ENCODE measurements around the gene ATG4D.
"Not testable (repeated sequence)": the region's sequence is repeated elsewhere in the genome, so short reads cannot be mapped to it uniquely, and the experiment has no call there.

The ATG4D gene

DNA sequence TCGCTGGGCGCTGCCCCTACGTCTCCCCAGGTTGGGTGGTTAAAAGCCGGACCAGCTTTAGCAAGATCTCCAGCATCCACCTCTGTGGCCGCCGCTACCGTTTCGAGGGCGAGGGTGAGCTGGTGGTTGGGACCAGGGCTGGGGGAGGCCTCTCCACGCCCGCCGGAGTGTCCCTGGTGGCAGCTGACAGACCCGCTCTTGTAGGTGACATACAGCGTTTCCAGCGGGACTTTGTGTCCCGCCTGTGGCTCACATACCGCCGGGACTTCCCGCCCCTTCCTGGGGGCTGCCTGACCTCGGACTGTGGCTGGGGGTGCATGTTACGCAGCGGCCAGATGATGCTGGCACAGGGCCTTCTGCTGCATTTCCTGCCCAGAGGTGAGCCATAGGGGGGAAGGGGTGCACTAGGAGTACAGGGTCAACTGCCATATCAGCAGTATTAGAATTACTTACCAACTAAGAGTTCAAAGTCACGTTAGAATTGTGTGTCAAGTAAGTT is 1.1 kb downstream of the ATG4D start:
- H3K4me3 ChIP-seq (ENCODE audit: low read length), result peak overlapping the region; percentile 82
- TF ChIP-seq, protein P1, sequence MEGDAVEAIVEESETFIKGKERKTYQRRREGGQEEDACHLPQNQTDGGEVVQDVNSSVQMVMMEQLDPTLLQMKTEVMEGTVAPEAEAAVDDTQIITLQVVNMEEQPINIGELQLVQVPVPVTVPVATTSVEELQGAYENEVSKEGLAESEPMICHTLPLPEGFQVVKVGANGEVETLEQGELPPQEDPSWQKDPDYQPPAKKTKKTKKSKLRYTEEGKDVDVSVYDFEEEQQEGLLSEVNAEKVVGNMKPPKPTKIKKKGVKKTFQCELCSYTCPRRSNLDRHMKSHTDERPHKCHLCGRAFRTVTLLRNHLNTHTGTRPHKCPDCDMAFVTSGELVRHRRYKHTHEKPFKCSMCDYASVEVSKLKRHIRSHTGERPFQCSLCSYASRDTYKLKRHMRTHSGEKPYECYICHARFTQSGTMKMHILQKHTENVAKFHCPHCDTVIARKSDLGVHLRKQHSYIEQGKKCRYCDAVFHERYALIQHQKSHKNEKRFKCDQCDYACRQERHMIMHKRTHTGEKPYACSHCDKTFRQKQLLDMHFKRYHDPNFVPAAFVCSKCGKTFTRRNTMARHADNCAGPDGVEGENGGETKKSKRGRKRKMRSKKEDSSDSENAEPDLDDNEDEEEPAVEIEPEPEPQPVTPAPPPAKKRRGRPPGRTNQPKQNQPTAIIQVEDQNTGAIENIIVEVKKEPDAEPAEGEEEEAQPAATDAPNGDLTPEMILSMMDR (conservative IDR thresholded peaks at IDR 0.05; ENCODE audit: low read length), result no peak
- DNase-seq (ENCODE audit: low read depth), result no peak

DNA sequence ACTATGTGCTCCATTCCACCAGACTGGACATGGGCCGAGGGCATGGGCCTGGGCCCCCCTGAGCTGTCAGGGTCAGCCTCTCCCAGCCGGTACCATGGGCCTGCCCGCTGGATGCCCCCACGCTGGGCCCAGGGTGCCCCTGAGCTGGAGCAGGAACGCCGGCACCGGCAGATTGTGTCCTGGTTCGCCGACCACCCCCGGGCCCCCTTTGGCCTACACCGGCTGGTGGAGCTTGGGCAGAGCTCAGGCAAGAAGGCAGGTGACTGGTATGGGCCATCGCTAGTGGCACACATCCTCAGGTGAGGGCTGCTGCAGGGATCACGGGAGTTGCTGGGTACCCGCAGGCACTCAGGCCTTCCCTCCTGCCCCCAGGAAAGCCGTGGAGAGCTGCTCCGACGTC is 3.1 kb downstream of the ATG4D start:
- no peak for DNase-seq (ENCODE audit: low read depth)
- TF ChIP-seq, protein P1 (conservative IDR thresholded peaks at IDR 0.05; ENCODE audit: low read length), result no peak
- no peak overlapping the region for H3K4me3 ChIP-seq (ENCODE audit: low read length)

DNA sequence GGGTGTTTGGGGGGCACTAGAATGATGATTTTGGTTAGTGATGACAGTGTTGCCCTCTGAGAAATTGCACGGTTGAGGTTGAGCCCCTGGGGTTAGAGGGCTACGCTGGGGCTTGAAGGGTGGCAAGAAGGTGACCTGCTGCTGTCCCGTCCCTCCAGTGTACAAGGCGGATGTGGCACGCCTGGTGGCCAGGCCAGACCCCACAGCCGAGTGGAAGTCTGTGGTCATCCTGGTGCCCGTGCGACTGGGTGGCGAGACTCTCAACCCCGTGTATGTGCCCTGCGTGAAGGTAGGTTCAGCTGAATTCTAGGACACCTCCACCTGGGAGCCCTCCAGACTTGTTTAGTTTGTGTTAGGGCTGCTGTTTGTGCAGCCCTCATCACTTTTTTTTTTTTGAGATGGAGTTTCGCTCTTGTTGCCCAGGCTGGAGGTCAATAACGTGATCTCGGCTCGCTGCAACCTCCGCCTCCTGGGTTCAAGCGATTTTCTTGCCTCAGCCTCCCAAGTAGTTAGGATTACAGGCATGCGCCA is 5.1 kb downstream of the ATG4D start:
- TF ChIP-seq, protein P1 (conservative IDR thresholded peaks at IDR 0.05; ENCODE audit: low read length), result no peak
- H3K4me3 ChIP-seq (ENCODE audit: low read length), result no peak overlapping the region
- no peak for DNase-seq (ENCODE audit: low read depth)

DNA sequence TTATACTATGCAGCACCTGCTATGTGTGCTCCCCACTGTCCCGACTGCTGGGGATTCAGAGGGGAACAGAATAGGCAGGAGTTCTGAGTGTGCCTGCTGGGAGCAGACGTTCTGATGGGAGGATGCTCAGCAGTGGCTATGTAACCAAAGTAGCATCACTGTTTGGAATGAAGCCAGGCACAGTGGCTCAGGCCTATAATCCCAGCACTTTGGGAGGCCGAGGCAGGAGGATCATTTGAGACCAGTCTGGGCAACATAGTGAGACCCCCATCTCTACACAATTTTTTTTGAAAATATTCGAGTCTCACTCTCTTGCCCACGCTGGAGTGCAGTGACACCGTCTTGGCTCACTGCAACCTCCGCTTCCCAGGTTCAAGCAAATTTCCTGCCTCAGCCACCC is 6.0 kb downstream of the ATG4D start:
- no peak overlapping the region for H3K4me3 ChIP-seq (ENCODE audit: low read length)
- TF ChIP-seq, protein P1 (conservative IDR thresholded peaks at IDR 0.05; ENCODE audit: low read length), result no peak
- no peak for DNase-seq (ENCODE audit: low read depth)

DNA sequence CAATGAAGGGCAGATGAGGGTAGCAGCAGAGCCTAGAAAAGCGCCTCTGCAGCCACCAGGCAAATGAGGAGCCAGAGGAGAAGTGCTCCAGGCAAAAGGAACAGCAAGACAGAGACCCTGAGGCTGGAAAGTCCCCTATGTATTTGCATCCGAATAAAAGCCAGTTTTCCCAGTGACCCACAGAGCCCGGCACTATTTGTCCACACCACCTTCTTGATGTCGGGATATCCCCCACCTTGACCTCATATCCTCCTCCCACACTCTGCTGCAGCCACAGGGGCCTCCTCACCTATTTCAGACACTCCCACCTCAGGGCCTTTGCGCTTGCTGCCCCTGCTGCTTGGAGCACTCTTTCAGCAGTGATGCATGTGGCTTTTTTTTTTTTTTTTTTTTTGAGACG is 6.6 kb downstream of the ATG4D start:
- DNase-seq (ENCODE audit: low read depth), result no peak
- H3K4me3 ChIP-seq (ENCODE audit: low read length), result no peak overlapping the region
- TF ChIP-seq, protein P1 (conservative IDR thresholded peaks at IDR 0.05; ENCODE audit: low read length), result no peak

DNA sequence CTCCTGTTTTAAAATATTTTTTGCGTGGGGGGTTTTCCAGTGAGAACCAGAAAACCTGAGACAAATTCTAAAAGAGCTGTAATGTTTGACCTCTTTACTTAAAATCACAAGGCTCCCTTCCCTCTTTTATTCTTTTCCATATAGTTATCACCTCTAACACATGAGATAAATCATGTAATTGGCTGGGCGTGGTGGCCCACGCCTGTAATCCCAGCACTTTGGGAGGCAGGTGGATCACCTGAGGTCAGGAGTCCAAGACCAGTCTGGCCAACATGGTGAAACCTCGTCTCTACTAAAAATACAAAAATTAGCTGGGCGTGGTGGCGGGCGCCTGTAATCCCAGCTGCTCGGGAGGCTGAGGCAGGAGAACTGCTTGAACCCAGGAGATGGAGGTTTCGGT is 7.3 kb downstream of the ATG4D start:
- DNase-seq (ENCODE audit: low read depth); H3K4me3 ChIP-seq (ENCODE audit: low read length): not testable (repeated sequence)

DNA sequence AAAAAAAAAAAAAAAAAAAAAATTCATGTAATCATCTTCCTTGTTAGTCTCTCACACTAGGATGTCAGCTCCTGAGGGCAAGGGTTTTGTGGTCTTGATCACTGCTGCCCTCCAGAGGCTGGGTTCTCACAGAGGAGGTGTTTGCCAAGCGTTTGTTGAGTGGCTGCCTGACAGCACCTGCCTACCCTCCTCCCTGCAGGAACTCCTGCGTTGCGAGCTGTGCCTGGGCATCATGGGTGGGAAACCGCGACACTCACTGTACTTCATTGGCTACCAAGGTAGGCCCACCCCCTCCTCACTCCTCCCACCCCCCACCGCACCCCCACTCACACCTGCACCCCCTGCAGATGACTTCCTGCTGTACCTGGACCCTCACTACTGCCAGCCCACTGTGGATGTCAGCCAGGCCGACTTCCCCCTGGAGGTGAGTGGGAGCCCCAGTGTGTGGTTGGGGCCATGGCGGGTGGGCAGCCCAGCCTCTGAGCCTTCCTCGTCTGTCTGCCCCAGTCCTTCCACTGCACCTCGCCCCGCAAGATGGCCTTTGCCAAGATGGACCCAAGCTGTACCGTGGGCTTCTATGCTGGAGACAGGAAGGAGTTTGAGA is 8.1 kb downstream of the ATG4D start:
- no peak overlapping the region for H3K4me3 ChIP-seq (ENCODE audit: low read length)
- TF ChIP-seq, protein P1 (conservative IDR thresholded peaks at IDR 0.05; ENCODE audit: low read length), result peak; percentile 34
- DNase-seq (ENCODE audit: low read depth), result peak; percentile 41
